WTC11 (cell line): ENCODE results near the gene C8B.

Source experiments
- JUN ChIP-seq: sonication (generic); formaldehyde crosslinking; IDR thresholded peaks from 2 replicates; pipeline ENCODE4 v1.8.0; 2023; ENCODE audit warnings: mild to moderate bottlenecking, missing genetic modification reagents
- MAX ChIP-seq: sonication (generic); formaldehyde crosslinking; IDR thresholded peaks from 2 replicates; pipeline ENCODE4 v1.8.0; 2022; ENCODE audit warnings: mild to moderate bottlenecking, missing genetic modification reagents
- PREB ChIP-seq: sonication (generic); formaldehyde crosslinking; IDR thresholded peaks from 2 replicates; pipeline ENCODE4 v1.8.1; 2022; ENCODE audit warnings: mild to moderate bottlenecking, missing genetic modification reagents, moderate library complexity, borderline replicate concordance
- SP1 ChIP-seq: sonication (generic); formaldehyde crosslinking; conservative IDR thresholded peaks from 2 replicates; pipeline ENCODE4 v1.8.1; 2022; ENCODE audit warnings: missing genetic modification reagents
- TEAD4 ChIP-seq: sonication (generic); formaldehyde crosslinking; IDR thresholded peaks from 2 replicates; pipeline ENCODE4 v1.8.0; 2022; ENCODE audit warnings: mild to moderate bottlenecking, missing genetic modification reagents
- TF ChIP-seq, protein P1 (sequence below): fragments of 200-600 bp; IDR thresholded peaks from 2 replicates; pipeline ENCODE4 v1.8.0; 2022; ENCODE audit warnings: antibody characterized with exemption

- TF ChIP-seq JUN (CRISPR knock-in tag) = no peak
- TF ChIP-seq SP1 (CRISPR knock-in tag) = no peak
- TF ChIP-seq TEAD4 = no peak
- TF ChIP-seq, protein P1, sequence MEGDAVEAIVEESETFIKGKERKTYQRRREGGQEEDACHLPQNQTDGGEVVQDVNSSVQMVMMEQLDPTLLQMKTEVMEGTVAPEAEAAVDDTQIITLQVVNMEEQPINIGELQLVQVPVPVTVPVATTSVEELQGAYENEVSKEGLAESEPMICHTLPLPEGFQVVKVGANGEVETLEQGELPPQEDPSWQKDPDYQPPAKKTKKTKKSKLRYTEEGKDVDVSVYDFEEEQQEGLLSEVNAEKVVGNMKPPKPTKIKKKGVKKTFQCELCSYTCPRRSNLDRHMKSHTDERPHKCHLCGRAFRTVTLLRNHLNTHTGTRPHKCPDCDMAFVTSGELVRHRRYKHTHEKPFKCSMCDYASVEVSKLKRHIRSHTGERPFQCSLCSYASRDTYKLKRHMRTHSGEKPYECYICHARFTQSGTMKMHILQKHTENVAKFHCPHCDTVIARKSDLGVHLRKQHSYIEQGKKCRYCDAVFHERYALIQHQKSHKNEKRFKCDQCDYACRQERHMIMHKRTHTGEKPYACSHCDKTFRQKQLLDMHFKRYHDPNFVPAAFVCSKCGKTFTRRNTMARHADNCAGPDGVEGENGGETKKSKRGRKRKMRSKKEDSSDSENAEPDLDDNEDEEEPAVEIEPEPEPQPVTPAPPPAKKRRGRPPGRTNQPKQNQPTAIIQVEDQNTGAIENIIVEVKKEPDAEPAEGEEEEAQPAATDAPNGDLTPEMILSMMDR = no peak
- no peak for TF ChIP-seq PREB (CRISPR knock-in tag)
- no peak for TF ChIP-seq MAX (CRISPR knock-in tag)
Measured at GRCh38 chr1:56922507-56922906, 43.3 kb downstream of the C8B start.
